Fibroblast of villous mesenchyme (primary cell): ENCODE measurements around the gene FRMD5. TPM values are rescaled to one million over a fixed set of nuclear protein-coding genes. Genes with fewer than 3 reads are reported as not detected.

ENCODE experiments used
- DNase-seq: peaks from one replicate; pipeline ENCODE4 v3.0.0-alpha.2; 2010; ENCODE audit warnings: low read depth
- H3K4me3 ChIP-seq: 2 replicates; pipeline ENCODE4 v1.5.1; 2011; ENCODE audit warnings: low read depth, mild to moderate bottlenecking, low read length
- total RNA-seq: library from RNA; depleted of rRNA; stranded (reverse); fragments of >200 nt; gene quantifications from 2 replicates; pipeline ENCODE4 v1.2.3, GENCODE V29; 2012
- TF ChIP-seq, protein P1 (sequence below): IDR thresholded peaks from 2 replicates; pipeline ENCODE4 v1.5.1; 2012; ENCODE audit warnings: low read depth, mild to moderate bottlenecking, low read length; ENCODE audit not compliant: insufficient read depth

The FRMD5 gene
- total RNA-seq, 1 donor, result 1.3 TPM

DNA sequence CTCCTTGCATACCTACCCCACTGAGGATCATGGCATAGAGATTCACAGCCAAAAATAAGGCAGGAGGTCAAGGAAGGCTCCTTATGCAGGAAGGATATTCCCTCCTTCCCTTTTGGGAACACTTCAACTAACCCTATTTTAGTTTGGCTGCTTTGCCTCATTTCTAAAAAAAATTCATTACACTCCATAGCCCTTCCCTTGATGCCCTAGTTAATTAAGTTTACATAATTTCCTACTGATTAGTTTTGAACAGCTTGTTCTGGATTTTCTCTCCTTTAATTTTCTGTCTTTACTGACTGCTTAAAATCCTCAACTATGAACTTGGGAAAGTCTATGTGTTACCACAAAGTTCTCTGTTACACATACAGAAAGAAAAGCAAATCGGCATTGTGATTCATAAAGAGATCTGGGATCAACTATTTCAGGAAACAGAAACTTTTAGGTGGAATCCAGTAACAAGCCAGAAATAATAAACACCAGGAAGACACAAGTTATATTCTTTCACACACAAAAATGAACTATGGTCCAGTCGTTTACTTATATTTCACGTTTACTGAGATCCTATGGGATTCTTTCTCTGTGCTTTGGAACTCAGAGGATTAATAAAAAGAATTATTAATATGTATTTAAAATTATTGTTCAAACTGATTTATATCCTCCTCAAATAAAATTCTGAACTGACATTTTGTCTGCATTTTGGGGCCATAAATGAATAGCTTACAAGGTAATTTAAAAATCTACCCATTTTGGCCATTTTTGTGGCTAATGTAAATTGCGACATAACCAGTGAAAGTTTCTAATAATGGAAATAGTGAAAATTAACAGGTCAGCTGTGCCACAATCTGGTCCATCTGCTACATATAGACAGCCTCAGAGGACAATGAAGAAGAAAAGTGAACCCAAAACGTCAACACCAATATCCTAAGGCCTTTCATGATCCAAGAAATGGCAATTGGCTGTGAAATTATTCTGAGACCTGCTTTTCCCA lies 113.8 kb downstream of the FRMD5 start:
- peak; percentile 24 for DNase-seq
- no peak overlapping the region for H3K4me3 ChIP-seq
- TF ChIP-seq, protein P1, sequence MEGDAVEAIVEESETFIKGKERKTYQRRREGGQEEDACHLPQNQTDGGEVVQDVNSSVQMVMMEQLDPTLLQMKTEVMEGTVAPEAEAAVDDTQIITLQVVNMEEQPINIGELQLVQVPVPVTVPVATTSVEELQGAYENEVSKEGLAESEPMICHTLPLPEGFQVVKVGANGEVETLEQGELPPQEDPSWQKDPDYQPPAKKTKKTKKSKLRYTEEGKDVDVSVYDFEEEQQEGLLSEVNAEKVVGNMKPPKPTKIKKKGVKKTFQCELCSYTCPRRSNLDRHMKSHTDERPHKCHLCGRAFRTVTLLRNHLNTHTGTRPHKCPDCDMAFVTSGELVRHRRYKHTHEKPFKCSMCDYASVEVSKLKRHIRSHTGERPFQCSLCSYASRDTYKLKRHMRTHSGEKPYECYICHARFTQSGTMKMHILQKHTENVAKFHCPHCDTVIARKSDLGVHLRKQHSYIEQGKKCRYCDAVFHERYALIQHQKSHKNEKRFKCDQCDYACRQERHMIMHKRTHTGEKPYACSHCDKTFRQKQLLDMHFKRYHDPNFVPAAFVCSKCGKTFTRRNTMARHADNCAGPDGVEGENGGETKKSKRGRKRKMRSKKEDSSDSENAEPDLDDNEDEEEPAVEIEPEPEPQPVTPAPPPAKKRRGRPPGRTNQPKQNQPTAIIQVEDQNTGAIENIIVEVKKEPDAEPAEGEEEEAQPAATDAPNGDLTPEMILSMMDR, result no peak

DNA sequence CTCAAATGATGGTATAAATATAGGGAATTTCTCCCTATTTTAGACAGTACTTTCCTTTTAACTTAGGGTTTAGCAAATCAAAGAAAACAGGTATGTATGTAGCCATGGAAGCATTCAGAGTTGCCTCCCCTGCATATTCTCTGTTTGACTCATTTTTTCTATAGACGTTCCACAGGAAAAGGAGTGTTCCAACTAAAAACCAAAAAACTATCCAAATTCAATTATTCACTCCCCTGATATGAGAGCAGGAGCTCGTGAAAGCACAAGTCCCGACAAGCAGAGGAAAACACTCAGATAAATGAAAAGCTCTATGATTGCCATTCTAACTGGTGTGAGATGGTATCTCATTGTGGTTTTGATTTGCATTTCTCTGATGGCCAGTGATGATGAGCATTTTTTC lies 119.5 kb downstream of the FRMD5 start:
- TF ChIP-seq, protein P1, result no peak
- no peak for DNase-seq
- H3K4me3 ChIP-seq, result no peak overlapping the region

DNA sequence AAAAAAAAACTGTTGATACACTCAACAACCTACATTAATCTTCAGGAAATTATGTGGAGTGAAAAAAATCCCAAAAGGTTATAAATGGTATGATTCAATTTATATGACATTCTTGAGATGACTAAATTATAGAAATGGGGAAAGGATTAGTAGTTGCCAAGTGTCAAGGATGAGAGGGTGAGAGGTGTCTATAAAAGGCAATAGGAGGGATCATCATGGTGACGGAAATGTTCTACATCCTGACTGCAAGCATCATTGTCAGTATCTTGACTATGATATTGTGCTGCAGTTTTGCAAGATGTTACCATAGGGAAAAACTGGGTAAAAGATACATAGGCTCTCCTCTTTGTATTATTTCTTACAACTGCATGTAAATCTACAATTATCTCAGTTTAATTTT lies 125.6 kb downstream of the FRMD5 start:
- TF ChIP-seq, protein P1, result no peak
- no peak overlapping the region for H3K4me3 ChIP-seq
- no peak for DNase-seq

DNA sequence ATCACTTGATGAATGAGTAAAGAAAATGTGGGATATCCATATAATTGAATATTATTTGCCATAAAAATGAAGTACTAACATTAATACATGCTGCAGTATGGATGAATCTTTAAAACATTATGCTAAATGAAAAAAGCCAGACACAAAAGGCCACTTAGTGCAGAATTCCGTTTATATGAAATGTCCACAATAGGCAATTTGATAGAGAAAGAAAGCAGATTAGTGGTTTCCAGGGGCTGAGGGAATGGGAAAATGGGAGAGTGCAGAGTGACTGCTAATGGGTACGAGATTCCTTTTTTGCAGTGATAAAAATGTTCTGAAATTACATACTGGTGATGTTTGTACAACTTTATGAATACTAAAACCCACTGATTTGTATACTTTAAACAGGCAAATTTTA lies 126.7 kb downstream of the FRMD5 start:
- H3K4me3 ChIP-seq, result no peak overlapping the region
- DNase-seq, result no peak
- TF ChIP-seq, protein P1, result no peak

DNA sequence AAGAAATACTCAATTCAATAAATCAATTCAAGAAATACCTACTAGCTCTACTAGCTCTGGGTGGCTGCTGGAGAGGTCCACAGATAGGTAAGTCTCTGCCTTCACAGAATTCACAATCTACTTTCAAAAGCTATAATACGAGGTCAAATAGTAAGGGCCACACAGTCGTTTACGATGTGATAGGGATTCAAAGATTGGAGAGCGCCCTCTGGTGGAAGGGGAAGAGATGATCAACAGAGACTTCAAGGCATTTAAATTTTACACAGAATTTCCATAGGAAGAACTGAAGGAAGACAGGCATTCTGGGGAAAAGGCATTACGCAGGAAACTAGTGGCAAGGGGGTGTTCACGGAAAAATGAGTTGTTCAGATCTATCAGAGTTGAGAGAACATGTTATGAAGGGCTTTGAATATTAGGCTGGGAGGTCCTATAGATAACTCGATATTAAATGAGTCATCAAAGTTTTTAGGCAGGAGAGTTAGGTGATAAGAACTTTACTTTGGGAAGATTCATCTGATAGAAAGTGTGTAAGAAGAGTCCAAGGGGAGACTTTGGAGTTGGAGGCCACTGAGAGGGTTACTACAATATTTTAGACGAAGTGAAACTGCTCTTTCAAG lies 128.8 kb downstream of the FRMD5 start:
- TF ChIP-seq, protein P1, result peak; percentile 76
- peak; percentile 77 for DNase-seq
- H3K4me3 ChIP-seq, result no peak overlapping the region

DNA sequence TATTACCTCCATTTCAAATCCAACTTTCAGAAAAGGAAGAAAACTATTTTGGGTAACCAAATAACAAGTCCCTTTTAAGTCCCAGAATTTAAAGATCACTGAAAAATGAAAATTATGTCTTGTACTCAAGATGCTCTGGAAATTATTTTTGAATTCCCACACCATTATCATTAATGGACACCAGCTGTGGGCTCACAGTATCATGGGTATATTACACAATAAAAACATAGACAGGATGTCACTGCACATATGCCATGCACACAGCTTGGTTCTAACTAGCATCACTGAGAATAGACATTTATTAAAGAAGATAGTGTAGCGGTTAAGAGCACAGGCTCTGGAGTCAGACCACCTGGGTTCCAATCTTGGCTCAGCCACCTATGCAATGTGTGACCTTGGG lies 130.4 kb downstream of the FRMD5 start:
- DNase-seq, result no peak
- no peak overlapping the region for H3K4me3 ChIP-seq
- TF ChIP-seq, protein P1, result no peak
